Left lobe of liver (tissue), 2 donors: ENCODE data around the gene PHF13. TPM values are rescaled to one million over a fixed set of nuclear protein-coding genes. Genes with fewer than 3 reads are reported as not detected.
"Not testable (repeated sequence)": the region's sequence is repeated elsewhere in the genome, so short reads cannot be mapped to it uniquely, and the experiment has no call there.

Experiments used
- ATAC-seq: fragments of 200-7000 bp; cut with Tn5 transposase; one replicate; pipeline ENCODE4 v1.9.1; 2020; ENCODE audit warnings: mild to moderate bottlenecking, moderate library complexity
- DNase-seq: peaks from one replicate; pipeline ENCODE4 v3.0.0-alpha.2; 2020; ENCODE audit warnings: low spot score
- total RNA-seq: library from RNA; stranded (reverse); gene quantifications from one replicate; pipeline ENCODE4 v1.2.1, GENCODE V29; 2021
- donor health status: DM: no; HTN: no; CAD: no; lungs with moderate emphysema.
- donor health status: DM: no; HTN: yes; CAD: no.

PHF13 gene
- total RNA-seq, 1 donor from 2014 or later, result 5.5 TPM

- peak; percentile 46 for DNase-seq
Measured at GRCh38 chr1:6586404-6586816, 27.1 kb upstream of the PHF13 start.

GRCh38 chr1:6587261-6588005, 26.1 kb upstream of the PHF13 start:
- DNase-seq (peak; percentile 62), ATAC-seq (peak; percentile 48)

More at GRCh38 chr1:6586404-6586816, 27.1 kb upstream of the PHF13 start:
- ATAC-seq, result no peak

- ATAC-seq, result peak; percentile 15
- no peak for DNase-seq
Measured at GRCh38 chr1:6588128-6588892, 25.2 kb upstream of the PHF13 start.

- DNase-seq (no peak), ATAC-seq (no peak)
Measured at GRCh38 chr1:6588893-6589520, 24.5 kb upstream of the PHF13 start.

GRCh38 chr1:6590046-6590445, 23.5 kb upstream of the PHF13 start:
- ATAC-seq, result no peak
- no peak for DNase-seq

- DNase-seq (peak; percentile 48), ATAC-seq (peak; percentile 26)
Measured at GRCh38 chr1:6591222-6591621, 22.3 kb upstream of the PHF13 start.

GRCh38 chr1:6591644-6592043, 21.9 kb upstream of the PHF13 start:
- no peak for DNase-seq
- peak; percentile 2 for ATAC-seq

- ATAC-seq (no peak), DNase-seq (no peak)
Measured at GRCh38 chr1:6592441-6592840, 21.1 kb upstream of the PHF13 start.

- DNase-seq (no peak), ATAC-seq (no peak)
Measured at GRCh38 chr1:6592865-6593593, 20.5 kb upstream of the PHF13 start.

- no peak for DNase-seq
- ATAC-seq, result no peak
Measured at GRCh38 chr1:6593810-6594209, 19.7 kb upstream of the PHF13 start.

GRCh38 chr1:6594977-6595740, 18.4 kb upstream of the PHF13 start:
- DNase-seq, result no peak
- peak; percentile 9 for ATAC-seq

GRCh38 chr1:6596351-6596750, 17.2 kb upstream of the PHF13 start:
- no peak for DNase-seq
- no peak for ATAC-seq

GRCh38 chr1:6596886-6597776, 16.4 kb upstream of the PHF13 start:
- ATAC-seq (no peak), DNase-seq (no peak)

GRCh38 chr1:6597777-6598131, 15.8 kb upstream of the PHF13 start:
- DNase-seq (no peak), ATAC-seq (no peak)

- ATAC-seq (no peak), DNase-seq (no peak)
Measured at GRCh38 chr1:6599141-6599975, 14.2 kb upstream of the PHF13 start.

GRCh38 chr1:6599991-6600390, 13.5 kb upstream of the PHF13 start:
- not testable (repeated sequence) for DNase-seq, ATAC-seq

- ATAC-seq, result no peak
Measured at GRCh38 chr1:6600410-6601048, 13.0 kb upstream of the PHF13 start.

More at GRCh38 chr1:6600410-6601048, 13.0 kb upstream of the PHF13 start:
- DNase-seq, result no peak
